ENCODE measurements around the gene HCRTR1. TPM values are rescaled to one million over a fixed set of nuclear protein-coding genes. Genes with fewer than 3 reads are reported as not detected.
A peak's percentile ranks its signal among the peaks of the same experiment; 100 is the strongest.

HCRTR1 gene
- total RNA-seq, 4 donors from 2014 or later, result 0.59 TPM; not detected in 3

DNA sequence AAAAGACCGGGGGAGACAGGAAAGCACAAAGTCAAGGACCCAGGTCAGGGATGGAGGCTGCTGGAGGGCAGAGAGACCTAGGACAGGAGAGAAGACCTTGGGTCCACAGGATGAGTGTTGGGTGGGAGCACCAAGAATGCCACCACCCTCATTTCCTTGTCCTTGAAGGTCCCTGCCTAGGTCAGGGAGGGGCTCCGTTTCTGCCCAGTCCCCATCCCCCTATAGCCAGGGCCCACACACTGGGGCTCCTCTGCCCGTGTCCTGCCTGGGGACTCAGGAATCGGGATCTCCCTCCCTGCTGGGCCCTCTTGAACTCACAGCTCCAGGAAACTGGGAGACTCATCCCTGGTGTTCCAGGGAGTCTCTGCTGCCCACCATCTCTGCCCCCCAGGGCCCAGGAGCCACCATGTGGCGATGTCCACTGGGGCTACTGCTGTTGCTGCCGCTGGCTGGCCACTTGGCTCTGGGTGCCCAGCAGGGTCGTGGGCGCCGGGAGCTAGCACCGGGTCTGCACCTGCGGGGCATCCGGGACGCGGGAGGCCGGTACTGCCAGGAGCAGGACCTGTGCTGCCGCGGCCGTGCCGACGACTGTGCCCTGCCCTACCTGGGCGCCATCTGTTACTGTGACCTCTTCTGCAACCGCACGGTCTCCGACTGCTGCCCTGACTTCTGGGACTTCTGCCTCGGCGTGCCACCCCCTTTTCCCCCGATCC, 40.6 kb upstream of the HCRTR1 start:
- in situ Hi-C loops (cut with MboI; ENCODE audit: low sequenced_read_pairs in 4 of 4), result no loop called here
- TF ChIP-seq POLR2A (IDR thresholded peaks at IDR 0.05), result no peak
- TF ChIP-seq, protein P1, sequence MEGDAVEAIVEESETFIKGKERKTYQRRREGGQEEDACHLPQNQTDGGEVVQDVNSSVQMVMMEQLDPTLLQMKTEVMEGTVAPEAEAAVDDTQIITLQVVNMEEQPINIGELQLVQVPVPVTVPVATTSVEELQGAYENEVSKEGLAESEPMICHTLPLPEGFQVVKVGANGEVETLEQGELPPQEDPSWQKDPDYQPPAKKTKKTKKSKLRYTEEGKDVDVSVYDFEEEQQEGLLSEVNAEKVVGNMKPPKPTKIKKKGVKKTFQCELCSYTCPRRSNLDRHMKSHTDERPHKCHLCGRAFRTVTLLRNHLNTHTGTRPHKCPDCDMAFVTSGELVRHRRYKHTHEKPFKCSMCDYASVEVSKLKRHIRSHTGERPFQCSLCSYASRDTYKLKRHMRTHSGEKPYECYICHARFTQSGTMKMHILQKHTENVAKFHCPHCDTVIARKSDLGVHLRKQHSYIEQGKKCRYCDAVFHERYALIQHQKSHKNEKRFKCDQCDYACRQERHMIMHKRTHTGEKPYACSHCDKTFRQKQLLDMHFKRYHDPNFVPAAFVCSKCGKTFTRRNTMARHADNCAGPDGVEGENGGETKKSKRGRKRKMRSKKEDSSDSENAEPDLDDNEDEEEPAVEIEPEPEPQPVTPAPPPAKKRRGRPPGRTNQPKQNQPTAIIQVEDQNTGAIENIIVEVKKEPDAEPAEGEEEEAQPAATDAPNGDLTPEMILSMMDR (IDR thresholded peaks at IDR 0.05 in 4 of 5, conservative IDR thresholded peaks at IDR 0.05 in 1 of 5), result no peak
- Histone ChIP-seq H3K27ac (peak overlapping the region; percentile 62 to 83 (median 76)), H3K4me1 (peaks cover 0 to 10% of the 10 kb centered on the region in 2 donors), H3K27me3 (no peaks in the 10 kb centered on the region), H3K36me3 (no peaks in the 10 kb centered on the region), H3K9me3 (no peaks in the 10 kb centered on the region), H3K4me3 (peak overlapping the region; percentile 54 to 67 (median 57))
- intact Hi-C loops (cut with DNase I; ENCODE audit: low total_unique reads), result no loop called here
- DNase-seq (no peak), ATAC-seq (no peak)

DNA sequence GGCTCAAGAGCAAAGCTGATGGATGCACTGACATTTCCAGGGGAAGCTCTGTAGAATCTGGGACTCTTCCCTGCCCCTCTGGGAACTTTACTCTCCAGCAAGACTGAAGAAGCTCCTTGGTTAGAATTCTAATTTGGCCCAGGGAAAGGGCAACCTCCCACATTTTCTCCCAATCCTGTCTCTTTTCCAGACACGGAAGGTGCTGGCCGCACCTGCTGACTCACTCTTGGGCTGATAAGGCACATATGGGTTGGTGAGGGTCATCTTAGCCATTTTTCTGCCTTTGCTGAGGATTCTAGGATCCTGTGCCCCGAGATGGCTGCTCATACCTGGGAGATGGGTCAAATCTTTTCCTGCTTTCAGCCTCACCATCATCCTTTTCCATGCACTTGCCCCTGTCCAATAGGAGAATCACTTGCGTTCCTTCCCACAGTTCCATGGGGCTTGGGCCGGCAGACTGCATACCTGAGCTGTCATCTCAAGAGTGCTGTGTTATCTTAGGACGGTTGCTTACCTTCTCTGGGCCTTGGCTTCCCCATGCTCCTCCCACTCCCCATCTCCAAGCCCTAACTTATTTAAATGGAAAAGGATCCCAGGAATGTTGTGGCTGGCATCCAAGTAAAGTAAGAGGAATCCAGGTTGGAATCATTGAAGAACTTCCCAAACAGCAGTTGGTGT, 39.8 kb upstream of the HCRTR1 start:
- Histone ChIP-seq H3K4me3 (peak overlapping the region; percentile 54 to 67 (median 57)), H3K4me1 (peaks cover 0 to 10% of the 10 kb centered on the region in 2 donors), H3K36me3 (no peaks in the 10 kb centered on the region), H3K27me3 (no peaks in the 10 kb centered on the region), H3K9me3 (no peaks in the 10 kb centered on the region), H3K27ac (peak overlapping the region; percentile 62 to 83 (median 76))
- TF ChIP-seq, protein P1 (IDR thresholded peaks at IDR 0.05 in 4 of 5, conservative IDR thresholded peaks at IDR 0.05 in 1 of 5), result no peak
- no peak for TF ChIP-seq POLR2A (IDR thresholded peaks at IDR 0.05)
- no peak for DNase-seq
- intact Hi-C loops (cut with DNase I; ENCODE audit: low total_unique reads), result no loop called here
- ATAC-seq, result no peak
- in situ Hi-C loops (cut with MboI; ENCODE audit: low sequenced_read_pairs in 4 of 4), result no loop called here

DNA sequence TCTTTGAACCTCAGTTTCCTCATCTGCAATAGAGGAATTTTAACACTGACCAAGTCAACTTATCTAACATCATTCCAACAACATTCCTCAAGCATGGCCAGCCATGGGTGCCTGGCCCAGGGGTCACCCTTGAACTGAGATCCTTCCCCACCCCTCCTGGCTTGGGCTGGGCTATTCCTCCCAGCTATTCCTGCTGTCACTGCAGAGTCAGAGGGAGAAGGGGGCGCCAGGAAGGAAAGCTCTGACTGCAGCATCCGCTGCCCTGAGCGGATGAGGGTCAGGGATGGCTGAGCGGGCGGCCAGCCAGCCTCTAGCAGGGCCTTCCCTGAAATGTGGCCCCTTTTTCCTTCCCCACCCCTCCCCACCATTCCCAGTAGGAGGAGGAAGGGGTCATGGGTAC, 38.1 kb upstream of the HCRTR1 start:
- TF ChIP-seq, protein P1 (IDR thresholded peaks at IDR 0.05 in 4 of 5, conservative IDR thresholded peaks at IDR 0.05 in 1 of 5), result no peak
- no peak for TF ChIP-seq POLR2A (IDR thresholded peaks at IDR 0.05)
- H3K27ac ChIP-seq, result peak overlapping the region; percentile 45 to 83 (median 66)
- no peaks in the 10 kb centered on the region for H3K9me3 ChIP-seq
- no peaks in the 10 kb centered on the region for H3K36me3 ChIP-seq
- DNase-seq, result no peak
- no peaks in the 10 kb centered on the region for H3K27me3 ChIP-seq
- no peak for ATAC-seq
- H3K4me3 ChIP-seq, result peak overlapping the region; percentile 38 to 67 (median 41)
- intact Hi-C loops (cut with DNase I; ENCODE audit: low total_unique reads), result no loop called here
- in situ Hi-C loops (cut with MboI; ENCODE audit: low sequenced_read_pairs in 4 of 4), result no loop called here
- peaks cover 8 to 11% of the 10 kb centered on the region in 2 donors for H3K4me1 ChIP-seq

DNA sequence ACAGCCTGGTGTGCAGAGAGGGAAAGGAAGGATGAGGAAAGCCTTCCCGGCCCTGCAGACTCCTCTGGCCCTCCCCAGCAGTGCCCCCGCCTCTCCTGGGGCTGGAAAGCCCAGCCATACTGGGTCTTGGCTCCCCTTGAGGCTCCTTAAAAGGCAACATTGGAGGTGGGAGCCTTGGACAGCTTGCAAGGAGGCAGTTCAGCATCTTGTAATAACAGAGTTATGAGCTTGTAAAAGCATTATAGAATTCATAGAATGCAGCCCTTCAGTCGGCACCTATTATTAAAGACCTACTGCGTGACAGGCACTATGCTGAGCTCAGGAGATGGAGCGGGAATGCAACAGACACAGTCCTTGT, 37.0 kb upstream of the HCRTR1 start:
- H3K9me3 ChIP-seq, result no peaks in the 10 kb centered on the region
- peak overlapping the region; percentile 38 to 67 (median 41) for H3K4me3 ChIP-seq
- DNase-seq, result no peak
- intact Hi-C loops (cut with DNase I; ENCODE audit: low total_unique reads), result no loop called here
- H3K36me3 ChIP-seq, result no peaks in the 10 kb centered on the region
- in situ Hi-C loops (cut with MboI; ENCODE audit: low sequenced_read_pairs in 4 of 4), result no loop called here
- no peaks in the 10 kb centered on the region for H3K27me3 ChIP-seq
- ATAC-seq, result no peak
- peaks cover 13 to 17% of the 10 kb centered on the region in 2 donors for H3K4me1 ChIP-seq
- peak overlapping the region; percentile 52 to 83 (median 66) for H3K27ac ChIP-seq
- no peak for TF ChIP-seq POLR2A (IDR thresholded peaks at IDR 0.05)
- TF ChIP-seq, protein P1 (IDR thresholded peaks at IDR 0.05 in 4 of 5, conservative IDR thresholded peaks at IDR 0.05 in 1 of 5), result no peak
